DND-41 (cell line): ENCODE data around the gene ZMPSTE24.

Source experiments
- CTCF ChIP-seq: IDR thresholded peaks from 2 replicates; pipeline ENCODE4 v1.5.1; 2012; ENCODE audit warnings: borderline replicate concordance, low read length, moderate library complexity, mild to moderate bottlenecking; ENCODE audit not compliant: poor library complexity, severe bottlenecking; ENCODE audit errors: extremely low read depth
- EZH2 ChIP-seq: IDR thresholded peaks from 3 replicates; pipeline ENCODE4 v1.6.1; 2012; ENCODE audit warnings: borderline replicate concordance, low read depth, mild to moderate bottlenecking, moderate library complexity, low read length, inconsistent platforms; ENCODE audit not compliant: severe bottlenecking

GRCh38 chr1:40305871-40306270 is 47.8 kb downstream of the ZMPSTE24 start:
- TF ChIP-seq CTCF (no peak), EZH2 (no peak)
